GM23248 (cell line): ENCODE results near the gene RPUSD2.

ENCODE experiments used
- EZH2 ChIP-seq: fragments of 200-600 bp; sonication (generic); IDR thresholded peaks from 2 replicates; pipeline ENCODE4 v1.6.1; 2018; ENCODE audit warnings: antibody characterized with exemption, mild to moderate bottlenecking; ENCODE audit not compliant: insufficient read depth, poor library complexity, severe bottlenecking
- EZH2phosphoT487 ChIP-seq: fragments of 200-600 bp; sonication (generic); IDR thresholded peaks from 2 replicates; pipeline ENCODE4 v1.6.1; 2018; ENCODE audit warnings: antibody characterized with exemption, moderate library complexity, mild to moderate bottlenecking, low read depth; ENCODE audit not compliant: insufficient read depth

DNA sequence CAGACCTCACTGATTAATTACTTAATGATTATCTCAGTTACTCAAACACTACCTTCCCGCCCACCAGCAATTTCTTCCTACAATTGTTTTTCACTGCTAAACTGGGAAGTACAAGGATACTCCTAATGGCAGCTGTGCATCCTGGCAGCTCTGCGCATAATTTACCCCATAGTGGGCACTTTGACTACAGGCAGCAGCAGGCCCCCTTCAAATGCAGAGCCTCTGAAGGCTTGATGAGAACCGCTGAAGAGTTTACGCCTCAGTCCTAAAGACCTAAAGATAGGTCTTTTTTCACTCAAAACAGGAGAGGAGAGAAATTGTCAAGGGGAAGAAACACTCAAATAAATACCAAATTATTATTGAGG, 15.0 kb upstream of the RPUSD2 start:
- no peak for TF ChIP-seq EZH2
- no peak for TF ChIP-seq EZH2phosphoT487
